CD4-positive, alpha-beta memory T cell (primary cell): Measurements from ENCODE around the gene SRGAP3. TPM values are rescaled to one million over a fixed set of nuclear protein-coding genes. Genes with fewer than 3 reads are reported as not detected.
A peak's percentile ranks its signal among the peaks of the same experiment; 100 is the strongest.

Experiments used
- CTCF ChIA-PET: fragments of 350-600 bp; sonication (Branson Sonifier 250); formaldehyde crosslinking; loops from one replicate; lab custom pipeline; 2021; ENCODE audit warnings: inconsistent platforms; ENCODE audit not compliant: partially characterized antibody; lab: Charles Lee
- POLR2A ChIA-PET: fragments of 350-600 bp; sonication (Branson Sonifier 250); formaldehyde crosslinking; loops from one replicate; lab custom pipeline; 2021; ENCODE audit not compliant: partially characterized antibody; lab: Charles Lee
- DNase-seq, 5 donors: peaks; one replicate each; pipeline versions ENCODE4 v3.0.0 to v3.0.0-alpha.2; 2020 to 2022; ENCODE audit warnings: mixed read lengths in 1 of 5
- H3K27ac ChIP-seq: one replicate; pipeline ENCODE4 v1.7.0; 2013; ENCODE audit warnings: low read depth, low read length
- H3K27me3 ChIP-seq: 2 replicates; pipeline ENCODE4 v1.7.0; 2013; ENCODE audit warnings: mild to moderate bottlenecking, low read length, moderate library complexity; ENCODE audit not compliant: insufficient read depth
- H3K36me3 ChIP-seq: 2 replicates; pipeline ENCODE4 v1.7.0; 2013; ENCODE audit warnings: mild to moderate bottlenecking, low read length, moderate library complexity; ENCODE audit not compliant: insufficient read depth
- H3K4me1 ChIP-seq: 2 replicates; pipeline ENCODE4 v1.7.0; 2013; ENCODE audit warnings: mild to moderate bottlenecking, low read length, moderate library complexity; ENCODE audit not compliant: insufficient read depth
- H3K4me3 ChIP-seq, 2 donors: one replicate each; pipeline ENCODE4 v1.7.0; 2013; ENCODE audit warnings: low read length in 2 of 2, mild to moderate bottlenecking in 1 of 2
- H3K9me3 ChIP-seq, 2 donors: one replicate each; pipeline ENCODE4 v1.7.0; 2013; ENCODE audit warnings: low read length in 2 of 2, control low read depth in 1 of 2; ENCODE audit not compliant: control insufficient read depth in 1 of 2
- H3K27ac Mint-ChIP-seq, 7 donors: one replicate each; pipeline ENCODE4 v1.8.0; 2020 to 2021; ENCODE audit warnings: mixed read lengths in 7 of 7, mild to moderate bottlenecking in 6 of 7, inconsistent platforms in 3 of 7, moderate library complexity in 3 of 7
- H3K27me3 Mint-ChIP-seq, 2 donors: one replicate each; pipeline ENCODE4 v1.8.0; 2020 to 2021; ENCODE audit warnings: mixed read lengths in 2 of 2
- H3K36me3 Mint-ChIP-seq, 2 donors: one replicate each; pipeline ENCODE4 v1.8.0; 2020 to 2021; ENCODE audit warnings: mixed read lengths in 2 of 2, inconsistent platforms in 1 of 2, mild to moderate bottlenecking in 1 of 2
- H3K4me1 Mint-ChIP-seq, 4 donors: one replicate each; pipeline ENCODE4 v1.8.0; 2020 to 2021; ENCODE audit warnings: mixed read lengths in 4 of 4, mild to moderate bottlenecking in 1 of 4
- H3K4me3 Mint-ChIP-seq, 8 donors: one replicate each; pipeline ENCODE4 v1.8.0; 2020 to 2021; ENCODE audit warnings: mixed read lengths in 8 of 8, mild to moderate bottlenecking in 7 of 8, moderate library complexity in 6 of 8, inconsistent platforms in 3 of 8
- H3K9me3 Mint-ChIP-seq, 8 donors: one replicate each; pipeline ENCODE4 v1.8.0; 2020 to 2021; ENCODE audit warnings: mixed read lengths in 8 of 8, mild to moderate bottlenecking in 5 of 8, inconsistent platforms in 3 of 8, moderate library complexity in 1 of 8
- intact Hi-C: fragments of 100-400 bp; cut with micrococcal nuclease; formaldehyde crosslinking; loops from one replicate; pipeline ENCODE4 v1.15.1; 2023
- polyA plus RNA-seq, 2 donors: library from polyadenylated mRNA; unstranded; fragments of 300-500 nt; fragmentation: Illumina TruSeq; gene quantifications; one replicate each; pipeline ENCODE4 v1.2.3, GENCODE V29; 2021
- total RNA-seq, 2 experiments: library from RNA; stranded (reverse); gene quantifications; one replicate each; pipeline ENCODE4 v1.2.3, GENCODE V29; 2021

Gene SRGAP3
- total and polyA plus RNA-seq, 4 experiments from 2014 or later, result 0.35 to 2.4 (median 1.7) TPM

DNA sequence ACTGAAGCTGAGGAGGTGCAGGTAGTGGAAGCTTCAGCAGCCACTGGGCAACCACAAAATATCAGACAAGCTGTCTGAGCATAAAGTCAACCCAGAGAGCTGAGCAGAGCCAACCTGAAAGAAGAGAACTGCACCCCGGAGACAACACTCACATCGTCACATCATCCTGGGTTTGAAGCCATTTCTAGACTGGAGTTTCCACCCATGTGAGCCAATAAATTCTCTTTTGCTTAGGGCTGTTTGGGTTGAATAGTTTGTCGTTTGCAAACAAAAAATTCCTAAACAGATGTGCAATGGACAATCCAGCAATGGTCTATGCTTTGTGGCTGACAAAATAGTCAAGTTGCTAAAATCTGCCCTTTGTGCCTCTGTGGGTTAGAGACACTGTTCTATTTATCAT, 270.9 kb downstream of the SRGAP3 start:
- Mint-ChIP-seq H3K9me3 (peaks cover 3 to 19% (median 10%) of the 10 kb centered on the region in 8 donors), H3K27ac (no peak overlapping the region), H3K4me1 (no peaks in the 10 kb centered on the region), H3K4me3 (no peak overlapping the region), H3K36me3 (peaks cover 0 to 3% of the 10 kb centered on the region in 2 donors), H3K27me3 (peaks cover 12 to 28% of the 10 kb centered on the region in 2 donors)
- Histone ChIP-seq H3K27ac (no peak overlapping the region), H3K4me1 (no peaks in the 10 kb centered on the region), H3K9me3 (no peaks in the 10 kb centered on the region), H3K27me3 (no peaks in the 10 kb centered on the region), H3K4me3 (no peak overlapping the region), H3K36me3 (no peaks in the 10 kb centered on the region)
- no peak for DNase-seq
- POLR2A ChIA-PET, result no interaction called here
- CTCF ChIA-PET, result interaction anchor here (1.1 to 4.7 kb wide), 3 partner anchors 9 to 327 kb away, joined by 3 to 27 read pairs (median 10); no protein-coding TSS in a partner anchor
- intact Hi-C loops, result no loop called here

DNA sequence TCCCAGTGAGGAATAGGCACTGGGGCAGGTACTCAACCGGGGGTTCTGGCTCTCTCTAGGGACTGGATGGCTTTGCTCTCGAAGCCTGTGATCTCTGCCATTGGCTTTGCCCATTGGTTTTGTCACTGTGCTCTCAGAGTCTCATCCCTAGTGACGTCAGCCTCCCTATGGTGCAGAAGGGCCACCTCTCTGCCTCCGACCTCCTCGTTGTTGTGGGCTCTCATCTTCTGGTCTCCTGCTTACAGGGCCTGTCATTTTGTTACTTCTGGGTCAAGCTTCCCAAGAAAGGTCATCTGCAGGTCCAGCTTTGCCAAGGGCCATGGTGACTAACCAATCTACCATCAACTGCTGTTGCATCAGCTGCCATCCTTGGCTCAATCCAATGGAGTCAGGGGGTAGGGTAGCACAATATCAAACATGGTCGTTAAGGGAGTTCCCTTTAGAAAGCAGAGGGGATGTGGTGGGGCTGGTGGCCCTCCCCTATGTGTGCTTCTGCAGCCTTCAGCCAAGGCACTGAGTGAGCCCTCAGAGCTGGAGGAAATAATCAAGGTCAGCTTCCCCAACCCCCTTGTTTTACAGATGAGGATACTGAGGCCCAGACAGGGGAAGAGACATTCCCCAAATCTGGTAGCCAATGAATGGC, 272.8 kb downstream of the SRGAP3 start:
- CTCF ChIA-PET, result interaction anchor here (2.5 to 13.1 kb wide), 2 partner anchors 11 to 326 kb away, joined by 10 to 227 read pairs; no protein-coding TSS in a partner anchor

DNA sequence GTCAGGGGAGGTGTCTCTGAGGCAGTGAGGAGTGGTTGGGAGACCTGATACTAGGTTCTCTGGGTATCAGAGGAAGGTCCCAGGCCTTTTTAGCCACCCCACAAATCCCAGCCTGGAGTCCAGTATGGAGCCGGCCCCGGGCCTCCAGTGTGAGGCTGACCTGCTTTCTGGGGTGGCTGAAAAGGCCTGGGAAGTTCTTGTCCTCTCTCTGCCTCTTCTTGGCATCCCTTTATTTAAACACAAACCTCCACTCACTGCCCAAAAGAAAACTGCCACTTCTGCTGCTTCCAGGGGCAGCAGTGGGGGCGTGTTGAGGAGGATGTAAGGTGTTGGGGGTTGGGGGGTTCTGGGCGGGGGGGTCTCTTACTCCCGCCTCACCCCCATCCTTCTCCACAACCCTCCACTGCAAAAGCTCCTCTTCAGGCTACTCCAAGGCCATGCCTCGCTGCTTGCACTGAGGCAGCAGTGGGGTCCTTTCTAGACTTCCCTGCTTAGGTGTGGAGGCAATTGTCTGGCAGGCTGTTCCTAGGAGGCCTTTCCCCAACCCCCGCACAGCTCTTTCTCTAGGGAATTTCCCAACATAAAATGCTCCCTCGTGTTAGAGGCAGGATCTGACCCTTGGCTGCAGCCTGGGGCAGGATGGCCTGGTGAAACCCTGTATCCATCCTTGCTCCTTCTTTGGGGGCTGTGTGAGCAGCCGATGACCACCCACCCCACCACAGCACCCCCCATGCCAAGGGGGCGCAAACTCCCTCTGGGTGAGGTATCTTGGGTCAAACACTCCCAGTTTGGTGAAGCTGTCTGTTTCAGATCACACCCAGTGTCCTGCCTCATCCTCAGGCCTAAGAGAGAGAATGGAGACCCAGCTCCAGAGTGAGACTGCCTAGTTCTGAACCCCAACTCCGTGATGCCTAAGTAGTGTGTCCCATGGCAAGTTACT, 274.1 kb downstream of the SRGAP3 start:
- H3K27me3 ChIP-seq, result no peaks in the 10 kb centered on the region
- ChIA-PET CTCF (interaction anchor here (13.1 kb wide), 1 partner anchor 328 kb away, joined by 227 read pairs; no protein-coding TSS in a partner anchor), POLR2A (interaction anchor here (0.8 kb wide), 1 partner anchor 273 kb away, joined by 3 read pairs; no protein-coding TSS in a partner anchor)
- no peak overlapping the region for H3K27ac Mint-ChIP-seq
- peaks cover 12 to 19% of the 10 kb centered on the region in 2 donors for H3K27me3 Mint-ChIP-seq
- H3K4me1 ChIP-seq, result no peaks in the 10 kb centered on the region
- peaks cover 2 to 5% (median 4%) of the 10 kb centered on the region in 4 donors for H3K4me1 Mint-ChIP-seq
- no peak overlapping the region for H3K4me3 ChIP-seq
- no peaks in the 10 kb centered on the region for H3K36me3 ChIP-seq
- H3K27ac ChIP-seq, result no peak overlapping the region
- H3K9me3 ChIP-seq, result no peaks in the 10 kb centered on the region
- intact Hi-C loops, result no loop called here
- peaks cover 3 to 19% (median 10%) of the 10 kb centered on the region in 8 donors for H3K9me3 Mint-ChIP-seq
- H3K36me3 Mint-ChIP-seq, result peaks cover 0 to 3% of the 10 kb centered on the region in 2 donors
- no peak for DNase-seq
- H3K4me3 Mint-ChIP-seq, result no peak overlapping the region

More for the DNA sequence above, 272.8 kb downstream of the SRGAP3 start:
- H3K9me3 ChIP-seq, result no peaks in the 10 kb centered on the region
- H3K36me3 ChIP-seq, result no peaks in the 10 kb centered on the region
- no peaks in the 10 kb centered on the region for H3K27me3 ChIP-seq
- no peak overlapping the region for H3K27ac Mint-ChIP-seq
- no peak overlapping the region for H3K4me3 Mint-ChIP-seq
- intact Hi-C loops, result no loop called here
- POLR2A ChIA-PET, result no interaction called here
- no peak for DNase-seq
- H3K4me3 ChIP-seq, result no peak overlapping the region
- H3K27me3 Mint-ChIP-seq, result peaks cover 12 to 20% of the 10 kb centered on the region in 2 donors
- H3K9me3 Mint-ChIP-seq, result peaks cover 3 to 19% (median 10%) of the 10 kb centered on the region in 8 donors
- peaks cover 0 to 3% of the 10 kb centered on the region in 2 donors for H3K36me3 Mint-ChIP-seq
- H3K4me1 ChIP-seq, result no peaks in the 10 kb centered on the region
- H3K27ac ChIP-seq, result no peak overlapping the region
- H3K4me1 Mint-ChIP-seq, result no peaks in the 10 kb centered on the region

DNA sequence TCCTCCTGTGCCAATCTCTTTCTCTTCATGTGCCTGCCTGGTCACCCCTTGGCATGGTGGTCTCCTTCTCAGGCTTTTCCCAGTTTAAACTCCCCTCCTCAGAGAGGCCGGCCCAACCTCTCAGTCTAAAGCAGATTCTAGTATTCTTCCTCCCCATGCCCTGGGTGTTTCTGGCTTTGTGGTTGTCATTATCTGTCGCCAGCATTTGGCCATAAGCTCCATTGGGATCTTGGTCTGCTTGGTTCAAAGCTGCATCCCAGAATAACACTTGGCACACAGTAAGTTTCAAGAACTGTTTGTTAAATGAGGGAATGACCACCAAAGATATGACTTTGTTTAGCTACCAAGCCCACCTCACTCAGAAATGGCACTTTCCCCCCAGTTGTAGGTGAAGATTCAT, 275.0 kb downstream of the SRGAP3 start:
- no peak overlapping the region for H3K4me3 ChIP-seq
- H3K27me3 Mint-ChIP-seq, result peaks cover 10 to 20% of the 10 kb centered on the region in 2 donors
- H3K9me3 Mint-ChIP-seq, result peaks cover 3 to 13% (median 4%) of the 10 kb centered on the region in 8 donors
- H3K27ac Mint-ChIP-seq, result no peak overlapping the region
- no peak overlapping the region for H3K4me3 Mint-ChIP-seq
- H3K27me3 ChIP-seq, result no peaks in the 10 kb centered on the region
- H3K4me1 ChIP-seq, result no peaks in the 10 kb centered on the region
- CTCF ChIA-PET, result interaction anchor here (0.9 to 13.1 kb wide), 2 partner anchors 13 to 328 kb away, joined by 3 to 227 read pairs; no protein-coding TSS in a partner anchor
- POLR2A ChIA-PET, result interaction anchor here (1.1 kb wide), 1 partner anchor 328 kb away, joined by 3 read pairs; no protein-coding TSS in a partner anchor
- H3K9me3 ChIP-seq, result no peaks in the 10 kb centered on the region
- H3K36me3 Mint-ChIP-seq, result peaks cover 0 to 3% of the 10 kb centered on the region in 2 donors
- H3K27ac ChIP-seq, result no peak overlapping the region
- H3K36me3 ChIP-seq, result no peaks in the 10 kb centered on the region
- H3K4me1 Mint-ChIP-seq, result peaks cover 2 to 5% (median 4%) of the 10 kb centered on the region in 4 donors
- intact Hi-C loops, result no loop called here
- DNase-seq, result no peak

DNA sequence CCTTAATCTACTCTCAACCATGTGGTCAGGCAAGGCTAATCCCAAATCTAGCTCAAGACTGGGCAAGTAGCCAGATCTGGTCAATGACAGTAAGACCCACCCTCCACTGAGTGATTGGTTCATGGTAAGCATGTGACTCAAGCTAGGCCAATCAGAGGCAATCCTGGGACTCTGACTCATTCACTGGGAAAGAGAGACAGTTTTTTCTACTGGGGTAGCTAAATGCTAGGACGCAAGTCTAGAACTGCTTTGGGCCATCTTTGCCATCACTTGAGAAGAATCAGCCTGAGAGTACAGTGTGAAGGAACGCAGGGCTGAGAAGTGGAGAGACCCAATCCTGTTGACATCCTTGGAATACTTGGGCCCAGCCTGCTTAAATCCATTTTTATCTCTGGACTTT, 276.8 kb downstream of the SRGAP3 start:
- Histone ChIP-seq H3K4me3 (no peak overlapping the region), H3K27me3 (no peaks in the 10 kb centered on the region), H3K36me3 (no peaks in the 10 kb centered on the region), H3K9me3 (no peaks in the 10 kb centered on the region), H3K27ac (no peak overlapping the region), H3K4me1 (no peaks in the 10 kb centered on the region)
- Mint-ChIP-seq H3K4me1 (peaks cover 2 to 5% (median 4%) of the 10 kb centered on the region in 4 donors), H3K36me3 (no peaks in the 10 kb centered on the region), H3K27ac (peak overlapping the region in 1 of 7 donors; percentile 40), H3K9me3 (no peaks in the 10 kb centered on the region), H3K4me3 (no peak overlapping the region), H3K27me3 (peaks cover 7 to 11% of the 10 kb centered on the region in 2 donors)
- ChIA-PET POLR2A (no interaction called here), CTCF (interaction anchor here (1.3 to 13.1 kb wide), 5 partner anchors 14 to 330 kb away, joined by 4 to 227 read pairs (median 8); no protein-coding TSS in a partner anchor)
- intact Hi-C loops, result no loop called here
- DNase-seq, result no peak

DNA sequence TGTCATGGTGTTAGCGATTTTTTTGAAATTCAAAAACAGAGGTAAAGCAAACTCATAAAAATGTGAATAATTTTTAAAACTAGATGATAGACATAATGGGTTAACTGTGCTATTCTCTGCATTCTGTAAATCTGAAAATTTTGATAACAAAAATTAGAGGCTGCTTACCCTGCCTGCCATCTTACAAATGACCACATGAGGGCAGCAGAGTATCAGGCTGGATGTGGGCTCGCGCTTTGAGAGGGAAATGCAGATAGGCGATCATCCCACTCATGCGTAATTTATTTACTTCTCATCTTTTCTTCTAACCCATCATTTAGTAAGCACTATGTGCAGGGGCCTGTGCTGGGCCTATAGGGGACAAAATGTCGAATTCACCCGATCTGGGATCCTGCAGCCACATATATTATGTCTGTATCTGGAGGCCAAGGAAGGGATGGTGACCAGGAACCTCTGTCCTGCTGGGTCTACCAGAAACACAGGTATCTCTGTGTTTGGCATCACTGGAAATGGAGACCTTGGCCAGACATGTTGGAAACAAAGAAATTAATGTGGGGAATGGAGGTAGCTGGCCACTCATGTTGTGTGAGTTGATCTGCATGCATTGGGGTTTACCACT, 278.4 kb downstream of the SRGAP3 start:
- Mint-ChIP-seq H3K36me3 (no peaks in the 10 kb centered on the region), H3K27me3 (peaks cover 8 to 12% of the 10 kb centered on the region in 2 donors), H3K4me3 (peak overlapping the region in 3 of 8 donors; percentile 40 to 58 (median 41)), H3K4me1 (peaks cover 2 to 5% (median 4%) of the 10 kb centered on the region in 4 donors), H3K9me3 (peaks cover 0 to 3% (median 0%) of the 10 kb centered on the region in 8 donors), H3K27ac (no peak overlapping the region)
- Histone ChIP-seq H3K4me3 (no peak overlapping the region), H3K36me3 (no peaks in the 10 kb centered on the region), H3K27me3 (no peaks in the 10 kb centered on the region), H3K27ac (no peak overlapping the region), H3K4me1 (no peaks in the 10 kb centered on the region), H3K9me3 (no peaks in the 10 kb centered on the region)
- peak; percentile 68 to 78 (median 73) for DNase-seq
- CTCF ChIA-PET, result interaction anchor here (0.7 to 13.1 kb wide), 12 partner anchors 9 to 346 kb away, joined by 3 to 227 read pairs (median 4); partner anchors contain the start of gene SRGAP3
- intact Hi-C loops, result loop anchor here (1.0 to 2.0 kb wide), 5 partner anchors 18 to 1768 kb away; partner anchors contain the start of gene SRGAP3
- POLR2A ChIA-PET, result no interaction called here
